Stimulated activated CD4-positive, alpha-beta T cell treated with anti-CD3 and anti-CD28 coated beads, Interleukin-12 subunit alpha, Interleukin-12 subunit beta, amount 100 ng/mL, for 48 hours (primary cell): ENCODE measurements around the gene SIRPB2.

Experiments
- DNase-seq, 3 donors: peaks; one replicate each; pipeline ENCODE4 v3.0.0-alpha.2; 2020; ENCODE audit warnings: low read depth in 2 of 3, low spot score in 1 of 3

Gene SIRPB2

DNA sequence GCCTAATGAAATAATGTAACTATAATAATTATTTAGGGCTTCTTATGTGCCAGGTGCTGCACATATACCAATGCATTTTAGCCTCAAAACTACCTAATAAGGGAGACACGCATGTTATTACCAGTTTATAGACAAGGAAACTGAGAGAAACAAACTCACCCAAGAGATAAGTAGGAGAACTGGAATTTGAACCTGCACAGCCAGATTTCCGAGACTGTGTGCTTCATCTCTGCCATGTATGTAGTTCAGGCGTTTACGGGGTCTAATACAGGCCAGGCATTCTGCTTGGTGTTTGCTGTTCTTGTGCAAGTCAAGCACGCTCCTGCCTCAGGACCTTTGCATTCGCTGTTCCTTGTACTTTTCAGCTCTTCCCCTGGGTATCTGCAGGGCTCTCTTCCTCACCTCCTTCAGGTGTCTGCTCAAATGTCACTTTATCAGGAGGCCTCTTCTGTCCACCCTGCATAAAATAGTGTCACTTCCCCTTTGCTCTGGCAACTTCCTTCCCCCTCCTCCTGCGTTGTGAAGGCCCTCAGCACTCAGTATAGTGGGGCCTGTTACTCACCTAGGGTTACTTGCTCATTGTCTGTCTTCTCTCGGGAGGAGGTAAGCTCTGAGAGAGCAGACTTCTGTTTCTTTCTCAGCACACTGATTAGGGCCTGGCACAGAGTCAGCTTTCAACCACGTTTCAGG is 18.5 kb downstream of the SIRPB2 start:
- DNase-seq, result no peak

GRCh38 chr20:1471242-1471641 is 20.0 kb downstream of the SIRPB2 start:
- DNase-seq, result no peak

DNA sequence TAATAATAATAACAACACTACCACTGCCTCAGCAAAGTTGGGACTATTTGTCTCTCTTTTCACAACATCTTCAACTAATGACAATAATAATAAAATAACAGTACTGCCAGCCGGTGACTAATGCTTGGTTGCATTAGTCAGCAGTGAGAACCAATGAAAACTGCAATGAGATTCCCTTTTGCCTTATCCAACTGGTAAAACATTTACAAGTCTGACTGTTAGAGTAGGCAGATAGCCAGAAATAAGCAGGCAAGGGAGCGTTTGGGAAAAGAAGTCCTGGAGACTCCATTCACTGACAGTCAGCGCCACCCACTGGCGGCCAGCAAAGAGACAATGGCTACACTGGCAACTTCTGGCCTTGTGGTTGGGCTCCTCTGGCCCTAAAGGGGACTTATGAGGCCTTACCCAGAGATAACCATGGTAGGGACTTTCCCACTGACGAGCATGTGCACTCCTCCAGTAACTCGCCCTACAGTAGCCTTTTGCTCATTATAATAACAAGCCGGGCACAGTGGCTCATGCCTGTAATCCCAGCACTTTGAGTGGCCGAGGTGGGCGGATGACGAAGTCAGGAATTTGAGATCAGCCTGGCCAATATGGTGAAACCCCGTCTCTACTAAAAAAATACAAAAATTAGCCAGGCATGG is 21.2 kb downstream of the SIRPB2 start:
- no peak for DNase-seq

- DNase-seq, result no peak
These were observed 21.8 kb downstream of the SIRPB2 start for GRCh38 chr20:1469306-1469905.

GRCh38 chr20:1468117-1468624 is 23.0 kb downstream of the SIRPB2 start:
- DNase-seq, result no peak

DNA sequence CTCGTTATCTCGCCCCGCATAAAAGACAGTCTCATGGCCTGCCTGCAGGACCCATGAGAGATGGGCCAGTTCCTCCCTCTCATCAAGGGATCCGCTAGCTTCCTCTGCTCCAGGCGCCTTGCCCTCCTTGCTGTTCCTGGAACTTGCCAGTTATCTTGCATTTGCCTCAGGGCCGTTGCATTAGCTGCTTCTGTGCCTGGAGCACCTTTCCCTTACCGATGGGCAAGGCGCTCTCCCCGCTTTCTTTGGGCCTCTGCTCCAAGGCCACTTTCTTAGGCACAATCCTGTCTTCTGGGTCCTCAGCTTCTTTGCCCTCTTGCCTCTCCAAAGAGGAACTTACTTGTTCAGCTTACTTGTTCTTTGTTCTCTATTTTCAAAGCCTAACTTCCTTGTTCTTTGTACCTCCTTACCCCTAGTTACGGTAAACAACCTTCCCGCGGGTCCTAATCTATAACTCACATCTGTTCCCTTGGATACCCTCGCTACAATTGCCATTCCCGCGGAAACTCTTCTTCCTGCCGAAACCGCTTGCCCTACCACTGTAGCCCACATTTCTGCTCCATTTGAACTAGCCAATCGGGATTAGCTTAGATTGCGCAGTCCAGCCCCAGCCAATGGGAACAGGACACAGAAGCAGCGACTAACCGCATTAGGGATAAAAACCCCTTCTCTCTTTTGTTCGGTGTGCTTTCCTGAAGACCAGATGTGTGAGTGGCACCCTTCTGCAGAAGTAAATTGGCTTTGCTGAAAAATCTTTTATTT is 23.7 kb downstream of the SIRPB2 start:
- no peak for DNase-seq

DNA sequence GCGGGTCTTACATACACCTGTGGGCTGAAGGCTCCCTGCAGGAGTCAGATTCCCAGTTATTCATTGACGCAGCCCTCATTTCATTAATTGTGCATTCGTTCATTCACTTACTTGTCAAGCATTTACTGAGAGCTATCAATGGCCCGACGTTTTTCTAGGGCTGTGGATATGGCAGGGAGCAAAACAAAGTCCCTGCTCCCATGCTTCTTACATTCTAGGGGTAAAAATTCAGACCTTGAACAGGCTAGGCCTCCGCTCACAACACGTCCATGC is 24.2 kb downstream of the SIRPB2 start:
- DNase-seq, result no peak

GRCh38 chr20:1466211-1467081 is 24.8 kb downstream of the SIRPB2 start, which contains the start of gene NSFL1C:
Gene NSFL1C, minus strand, starts transcription at chr20:1466849. Its CDS starts 25 bp downstream, at chr20:1466824.
- DNase-seq, result peak; percentile 91 to 97 (median 97)

GRCh38 chr20:1465470-1466210 is 25.6 kb downstream of the SIRPB2 start:
- DNase-seq, result no peak

GRCh38 chr20:1463971-1464570 is 27.1 kb downstream of the SIRPB2 start:
- DNase-seq, result no peak

DNA sequence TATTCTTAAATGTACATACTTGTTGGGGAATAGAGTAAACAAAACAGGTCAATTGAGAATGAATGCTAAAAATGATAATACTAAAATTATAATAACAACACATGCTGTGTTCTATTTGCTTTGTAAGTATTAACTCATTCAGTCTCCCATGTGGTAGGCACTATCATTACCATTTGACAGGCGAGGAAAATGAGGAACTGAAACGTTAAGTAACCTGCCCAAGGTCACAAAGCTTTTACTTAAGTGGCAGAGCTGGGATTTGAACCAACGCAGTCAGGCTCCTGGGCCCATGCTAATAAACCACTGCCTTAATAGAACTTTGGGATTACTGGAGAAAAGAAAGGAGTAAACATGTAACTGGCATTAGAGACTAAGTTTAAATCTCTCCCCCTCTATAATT is 28.4 kb downstream of the SIRPB2 start:
- DNase-seq, result no peak

DNA sequence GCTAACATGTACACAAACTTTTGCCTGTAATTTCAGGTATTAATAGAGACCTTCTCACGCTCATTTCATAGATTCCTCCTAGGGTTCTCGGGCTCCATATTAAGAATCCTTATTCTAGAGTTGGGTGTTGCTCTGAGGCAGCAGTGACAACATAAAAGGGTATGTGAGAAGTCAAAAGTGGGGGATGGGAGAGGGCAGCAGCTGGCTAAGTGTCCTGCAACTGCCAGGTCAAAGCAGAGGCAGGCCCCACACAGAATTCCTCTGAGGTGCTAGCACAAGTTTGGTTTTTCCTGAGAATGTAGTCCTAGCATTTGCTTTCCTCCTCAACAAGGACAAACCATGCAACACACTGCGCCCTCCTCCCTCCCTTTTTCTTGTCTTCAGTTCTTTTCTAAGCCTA is 29.2 kb downstream of the SIRPB2 start:
- no peak for DNase-seq

DNA sequence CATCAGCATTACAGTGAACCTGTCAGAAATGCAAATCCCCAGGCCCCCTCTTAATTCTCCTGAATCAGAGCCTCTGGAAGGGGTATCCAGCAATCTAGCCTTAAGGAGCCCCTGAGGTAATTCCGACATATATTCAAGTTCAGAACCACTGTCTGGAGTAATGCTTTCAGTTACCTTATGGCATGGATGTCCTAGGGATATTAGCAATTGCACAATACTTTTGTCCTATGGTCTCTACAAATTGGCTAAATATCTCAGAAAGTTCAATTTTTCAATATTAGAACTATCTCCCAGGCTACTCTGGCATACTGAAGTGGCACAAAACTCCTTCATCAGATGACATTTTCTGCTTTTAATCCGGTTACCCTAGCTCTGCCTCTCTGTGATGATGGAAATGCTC is 30.9 kb downstream of the SIRPB2 start:
- no peak for DNase-seq

DNA sequence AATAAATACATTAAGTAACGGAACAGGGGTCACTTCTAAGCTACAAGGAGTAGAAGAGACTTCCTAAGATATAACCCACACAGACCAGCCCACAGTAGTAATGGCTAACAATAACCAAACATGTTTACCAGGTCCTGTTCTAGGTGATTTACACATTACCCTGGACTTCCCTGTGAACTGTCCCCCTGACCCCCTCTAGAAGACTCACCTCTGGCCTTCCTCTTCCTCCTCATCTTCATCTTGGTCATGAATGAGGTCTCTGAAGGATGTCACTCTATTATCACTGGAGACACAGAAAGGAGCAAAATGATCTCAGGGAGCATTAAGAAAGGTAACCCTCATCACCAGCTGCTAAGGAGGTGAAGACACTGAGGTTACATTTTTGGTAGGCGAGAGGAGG is 33.2 kb downstream of the SIRPB2 start:
- DNase-seq, result no peak

DNA sequence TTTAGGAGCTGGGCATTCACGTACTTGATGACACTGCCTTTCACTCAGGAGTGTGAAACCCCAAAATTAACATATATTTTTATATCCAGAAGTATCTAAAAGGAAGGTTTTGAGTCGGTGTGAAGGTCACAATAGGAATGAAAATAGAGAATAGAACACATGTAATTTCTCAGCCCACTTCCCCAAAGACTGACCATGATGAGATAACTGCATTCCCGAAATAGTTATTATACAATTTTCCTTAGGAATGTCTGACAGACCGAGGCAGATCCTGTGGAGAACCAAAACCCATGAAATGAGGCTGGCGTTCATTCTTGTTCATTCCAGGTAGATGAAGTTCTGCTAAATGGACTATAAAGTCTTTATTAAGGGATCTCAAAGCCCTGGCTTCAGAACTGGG is 34.9 kb downstream of the SIRPB2 start:
- DNase-seq, result no peak

- no peak for DNase-seq
These were observed 40.2 kb downstream of the SIRPB2 start for GRCh38 chr20:1450926-1451491.

GRCh38 chr20:1449370-1449769 is 41.9 kb downstream of the SIRPB2 start:
- DNase-seq, result no peak

DNA sequence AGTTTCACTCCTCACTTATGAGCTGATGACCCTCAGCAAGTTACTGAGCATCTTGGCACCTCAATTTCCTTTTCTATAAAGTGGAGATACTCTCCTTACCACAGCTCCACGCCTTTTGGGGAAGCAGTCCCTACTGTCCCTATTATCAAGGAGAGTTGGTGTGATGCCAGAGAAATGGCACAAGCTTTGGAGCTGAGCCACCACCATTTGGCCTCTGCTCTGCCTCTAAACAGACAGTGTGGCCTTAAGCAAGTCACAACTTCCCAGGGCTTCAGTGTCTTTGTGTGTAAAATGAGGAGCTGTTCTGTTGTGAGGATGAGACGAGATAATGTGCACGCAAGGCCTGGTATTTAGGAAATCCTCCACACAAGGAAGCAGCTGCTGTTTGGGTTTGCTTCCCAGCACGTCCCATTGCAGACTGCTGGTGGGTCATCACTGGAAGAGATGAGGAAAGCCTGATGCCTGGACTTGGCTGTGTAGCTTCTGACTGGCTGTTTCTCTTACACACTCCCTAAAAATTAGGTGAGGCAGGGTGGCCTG is 43.1 kb downstream of the SIRPB2 start:
- no peak for DNase-seq

DNA sequence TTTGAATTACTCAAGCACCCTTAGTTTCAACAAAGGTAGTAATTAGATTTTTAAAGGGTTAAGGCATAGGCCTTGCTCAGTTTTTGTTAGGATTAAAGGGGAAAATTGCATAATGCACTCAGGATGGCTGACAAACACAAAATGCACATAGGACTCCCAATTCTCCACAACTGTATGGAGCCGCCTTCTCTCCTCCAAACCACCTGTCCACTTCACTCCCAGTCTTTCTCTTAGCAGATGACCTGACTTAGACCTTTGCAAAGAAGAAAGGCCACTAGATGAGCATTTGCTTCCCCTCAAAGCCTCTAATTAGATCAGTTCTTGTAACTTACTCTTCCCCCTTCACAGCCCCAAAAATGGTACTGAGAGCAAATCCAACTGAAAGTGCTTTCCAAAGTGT is 44.7 kb downstream of the SIRPB2 start:
- DNase-seq, result no peak
